ENCODE measurements around the gene ITGAV.

GRCh38 chr2:186696804-186697203 lies 106.9 kb downstream of the ITGAV start:
- TF ChIP-seq CTCF (IDR thresholded peaks at IDR 0.05; ENCODE audit: low read depth, low read length, missing input control), result no peak
- TF ChIP-seq, protein P1, sequence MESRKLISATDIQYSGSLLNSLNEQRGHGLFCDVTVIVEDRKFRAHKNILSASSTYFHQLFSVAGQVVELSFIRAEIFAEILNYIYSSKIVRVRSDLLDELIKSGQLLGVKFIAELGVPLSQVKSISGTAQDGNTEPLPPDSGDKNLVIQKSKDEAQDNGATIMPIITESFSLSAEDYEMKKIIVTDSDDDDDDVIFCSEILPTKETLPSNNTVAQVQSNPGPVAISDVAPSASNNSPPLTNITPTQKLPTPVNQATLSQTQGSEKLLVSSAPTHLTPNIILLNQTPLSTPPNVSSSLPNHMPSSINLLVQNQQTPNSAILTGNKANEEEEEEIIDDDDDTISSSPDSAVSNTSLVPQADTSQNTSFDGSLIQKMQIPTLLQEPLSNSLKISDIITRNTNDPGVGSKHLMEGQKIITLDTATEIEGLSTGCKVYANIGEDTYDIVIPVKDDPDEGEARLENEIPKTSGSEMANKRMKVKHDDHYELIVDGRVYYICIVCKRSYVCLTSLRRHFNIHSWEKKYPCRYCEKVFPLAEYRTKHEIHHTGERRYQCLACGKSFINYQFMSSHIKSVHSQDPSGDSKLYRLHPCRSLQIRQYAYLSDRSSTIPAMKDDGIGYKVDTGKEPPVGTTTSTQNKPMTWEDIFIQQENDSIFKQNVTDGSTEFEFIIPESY (IDR thresholded peaks at IDR 0.05), result no peak

All from liver (tissue), 2 donors.